MCF 10A (cell line): Measurements from ENCODE around the gene PLCB1. TPM values are rescaled to one million over a fixed set of nuclear protein-coding genes. Genes with fewer than 3 reads are reported as not detected.

Experiments
- BruUV-seq: library from RNA; stranded (reverse); fragments of 400-500 nt; replicated peaks from 2 replicates; lab custom pipeline; 2021; lab: Mats Ljungman, UMichigan
- CTCF ChIA-PET: fragments of 300-600 bp; sonication (Branson Sonifier 250); formaldehyde crosslinking; extraction: SDS; loops from one replicate; lab custom pipeline; 2021; ENCODE audit warnings: antibody characterized with exemption, inconsistent platforms; lab: Yijun Ruan, JAX
- POLR2A ChIA-PET: fragments of 300-600, 350-650 bp; sonication (Branson Sonifier 250); formaldehyde crosslinking; extraction: SDS; loops from one replicate; lab custom pipeline; 2020; ENCODE audit warnings: antibody characterized with exemption, inconsistent platforms; lab: Yijun Ruan, JAX
- DNase-seq: peaks from one replicate; pipeline ENCODE4 v3.0.0-alpha.2; 2018; ENCODE audit not compliant: unreplicated experiment
- H3K27ac Mint-ChIP-seq: one replicate; pipeline ENCODE4 v1.8.0; 2022; ENCODE audit warnings: mild to moderate bottlenecking, low read depth, mixed read lengths; ENCODE audit not compliant: unreplicated experiment
- H3K27me3 Mint-ChIP-seq: one replicate; pipeline ENCODE4 v1.8.0; 2022; ENCODE audit warnings: mixed read lengths; ENCODE audit not compliant: insufficient read depth, unreplicated experiment
- H3K36me3 Mint-ChIP-seq: one replicate; pipeline ENCODE4 v1.8.0; 2022; ENCODE audit warnings: mild to moderate bottlenecking, moderate library complexity, mixed read lengths; ENCODE audit not compliant: insufficient read depth, unreplicated experiment
- H3K4me1 Mint-ChIP-seq: one replicate; pipeline ENCODE4 v1.8.0; 2022; ENCODE audit warnings: mixed read lengths; ENCODE audit not compliant: insufficient read depth, unreplicated experiment
- H3K4me3 Mint-ChIP-seq: one replicate; pipeline ENCODE4 v1.8.0; 2022; ENCODE audit warnings: mild to moderate bottlenecking, moderate library complexity, mixed read lengths; ENCODE audit not compliant: unreplicated experiment
- H3K9me3 Mint-ChIP-seq: one replicate; pipeline ENCODE4 v1.8.0; 2022; ENCODE audit warnings: mixed read lengths; ENCODE audit not compliant: unreplicated experiment
- CTCF ChIP-seq: fragments of 200-600 bp; IDR thresholded peaks from one replicate; pipeline ENCODE4 v1.8.0; 2022; ENCODE audit warnings: antibody characterized with exemption, mild to moderate bottlenecking; ENCODE audit not compliant: unreplicated experiment
- intact Hi-C: fragments of 100-400 bp; cut with micrococcal nuclease; formaldehyde crosslinking; loops from 2 replicates; pipeline ENCODE4 v1.14.1; 2022
- total RNA-seq: library from RNA; stranded (reverse); gene quantifications from 2 replicates; pipeline ENCODE4 v1.2.3, GENCODE V29; 2022

The PLCB1 gene
- total RNA-seq, 1 experiment from 2014 or later = 5.9 TPM

DNA sequence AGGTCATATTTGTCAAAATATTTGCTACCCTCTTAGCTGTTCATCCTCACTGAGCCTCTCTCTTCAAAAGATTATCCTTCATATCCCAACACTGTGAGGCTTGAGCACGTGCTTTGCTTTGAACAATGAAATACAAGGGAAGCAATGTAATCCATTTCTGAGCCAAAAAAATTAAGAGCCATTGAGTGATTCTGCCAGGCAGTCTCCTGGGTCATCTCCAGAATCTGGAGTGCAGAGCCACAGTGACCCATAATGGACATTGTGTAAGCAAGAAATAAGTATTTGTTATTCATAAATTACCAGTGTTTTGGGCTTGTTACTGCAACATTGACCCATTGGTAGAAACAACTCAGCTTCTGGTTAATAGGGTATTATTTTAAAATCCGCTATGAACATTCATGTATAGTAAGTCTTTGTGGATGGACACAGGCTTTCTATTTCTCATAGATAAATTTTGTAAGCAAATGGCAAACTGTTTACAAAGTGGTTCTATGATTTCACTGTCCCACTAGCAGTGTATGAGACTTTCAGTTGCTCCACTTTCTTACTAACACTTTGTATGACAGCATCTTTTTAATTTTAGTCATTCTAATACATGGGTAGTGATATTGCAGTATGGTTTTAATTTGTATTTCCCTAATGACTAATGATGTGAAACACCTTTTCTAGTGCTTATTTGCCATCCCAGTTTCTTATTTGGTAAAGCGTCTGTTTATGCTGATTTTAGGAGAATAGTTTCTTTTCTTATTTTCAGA is 358.2 kb downstream of the PLCB1 start:
- no peak for DNase-seq
- POLR2A ChIA-PET = interaction anchor here (0.6 to 1.2 kb wide), 2 partner anchors 9 to 187 kb away, joined by 3 read pairs; no protein-coding TSS in a partner anchor
- Mint-ChIP-seq H3K27me3 (no peaks in the 10 kb centered on the region), H3K4me3 (no peak overlapping the region), H3K27ac (no peak overlapping the region), H3K9me3 (no peaks in the 10 kb centered on the region), H3K36me3 (no peaks in the 10 kb centered on the region), H3K4me1 (peaks cover 5% of the 10 kb centered on the region)
- no TSS peak for BruUV-seq
- CTCF ChIA-PET = no interaction called here
- intact Hi-C loops = no loop called here
- no peak for TF ChIP-seq CTCF

DNA sequence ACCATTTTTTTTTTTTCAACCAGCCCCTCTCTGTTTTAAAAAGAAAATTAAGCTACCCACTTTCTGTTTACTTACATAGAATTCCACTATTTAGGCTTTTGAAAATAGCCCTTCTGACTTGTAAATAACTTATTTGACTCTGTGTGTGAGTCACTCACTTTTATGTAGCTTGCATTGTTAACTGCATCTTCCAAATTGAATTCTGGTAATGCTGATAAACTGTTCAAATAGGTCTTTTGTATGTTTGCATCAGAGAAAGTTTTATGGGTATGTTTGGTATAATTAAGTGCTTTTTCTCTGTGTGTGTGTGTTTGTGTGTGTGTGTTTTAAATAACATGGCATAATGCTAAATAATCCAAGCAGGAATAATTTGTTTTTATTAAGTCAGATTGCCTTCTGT is 360.1 kb downstream of the PLCB1 start:
- Mint-ChIP-seq H3K36me3 (no peaks in the 10 kb centered on the region), H3K4me3 (no peak overlapping the region), H3K9me3 (no peaks in the 10 kb centered on the region), H3K27ac (no peak overlapping the region), H3K4me1 (peaks cover 5% of the 10 kb centered on the region), H3K27me3 (no peaks in the 10 kb centered on the region)
- POLR2A ChIA-PET = interaction anchor here (0.9 kb wide), 1 partner anchor 12 kb away, joined by 3 read pairs; no protein-coding TSS in a partner anchor
- no peak for DNase-seq
- TF ChIP-seq CTCF = no peak
- BruUV-seq = no TSS peak
- CTCF ChIA-PET = no interaction called here
- intact Hi-C loops = no loop called here

- no peaks in the 10 kb centered on the region for H3K27me3 Mint-ChIP-seq
- TF ChIP-seq CTCF = no peak
- no peaks in the 10 kb centered on the region for H3K9me3 Mint-ChIP-seq
- ChIA-PET POLR2A (interaction anchor here (1.2 kb wide), 1 partner anchor 9 kb away, joined by 3 read pairs; no protein-coding TSS in a partner anchor), CTCF (interaction anchor here (2.0 kb wide), 1 partner anchor 223 kb away, joined by 10 read pairs; no protein-coding TSS in a partner anchor)
- H3K4me1 Mint-ChIP-seq = no peaks in the 10 kb centered on the region
- H3K4me3 Mint-ChIP-seq = no peak overlapping the region
- H3K36me3 Mint-ChIP-seq = no peaks in the 10 kb centered on the region
- no TSS peak for BruUV-seq
- DNase-seq = no peak
- intact Hi-C loops = no loop called here
- H3K27ac Mint-ChIP-seq = no peak overlapping the region
These were observed 366.5 kb downstream of the PLCB1 start for GRCh38 chr20:8498571-8498970.

- no TSS peak for BruUV-seq
- Mint-ChIP-seq H3K4me3 (no peak overlapping the region), H3K36me3 (no peaks in the 10 kb centered on the region), H3K27ac (no peak overlapping the region), H3K9me3 (no peaks in the 10 kb centered on the region), H3K4me1 (no peaks in the 10 kb centered on the region), H3K27me3 (no peaks in the 10 kb centered on the region)
- POLR2A ChIA-PET = interaction anchor here (1.1 kb wide), 1 partner anchor 12 kb away, joined by 3 read pairs; no protein-coding TSS in a partner anchor
- TF ChIP-seq CTCF = no peak
- CTCF ChIA-PET = interaction anchor here (1.1 to 1.2 kb wide), 2 partner anchors 40 to 99 kb away, joined by 3 read pairs; no protein-coding TSS in a partner anchor
- no peak for DNase-seq
- intact Hi-C loops = no loop called here
These were observed 372.0 kb downstream of the PLCB1 start for GRCh38 chr20:8504030-8504429.
